OCI-LY1 (cell line): ENCODE results near the gene TMTC4.

Experiments used
- CTCF ChIP-seq: fragments of 200-600 bp; sonication (generic), shearing (Covaris generic); IDR thresholded peaks from 2 replicates; pipeline ENCODE4 v1.5.1; 2017; ENCODE audit warnings: mild to moderate bottlenecking, antibody characterized with exemption, low read length, moderate library complexity, mixed read lengths
- EZH2 ChIP-seq: fragments of 200-600 bp; sonication (generic), shearing (Covaris generic); IDR thresholded peaks from 2 replicates; pipeline ENCODE4 v1.8.0; 2017; ENCODE audit warnings: borderline replicate concordance, mixed run types, mild to moderate bottlenecking, antibody characterized with exemption, low read length, moderate library complexity, mixed read lengths

- TF ChIP-seq CTCF (no peak), EZH2 (no peak)
These were observed 38.6 kb downstream of the TMTC4 start for GRCh38 chr13:100636004-100636403.
